Neural crest cell (in vitro differentiated cells): Measurements from ENCODE around the gene PROCR. TPM values are rescaled to one million over a fixed set of nuclear protein-coding genes. Genes with fewer than 3 reads are reported as not detected.

Experiments used
- DNase-seq: peaks from one replicate; pipeline ENCODE4 v3.0.0; 2021; ENCODE audit warnings: low read depth, mixed read lengths, low spot score
- H3K27ac Mint-ChIP-seq: one replicate; pipeline ENCODE4 v1.8.0; 2021; ENCODE audit warnings: mild to moderate bottlenecking, mixed read lengths; ENCODE audit not compliant: unreplicated experiment
- H3K27me3 Mint-ChIP-seq: 2 replicates; pipeline ENCODE4 v1.8.0; 2021; ENCODE audit warnings: low read depth, mild to moderate bottlenecking, mixed read lengths
- H3K36me3 Mint-ChIP-seq: 2 replicates; pipeline ENCODE4 v1.8.0; 2021; ENCODE audit warnings: low read depth, mild to moderate bottlenecking, mixed read lengths
- H3K4me1 Mint-ChIP-seq: 2 replicates; pipeline ENCODE4 v1.8.0; 2021; ENCODE audit warnings: mixed read lengths
- H3K4me3 Mint-ChIP-seq: one replicate; pipeline ENCODE4 v1.8.0; 2021; ENCODE audit warnings: mild to moderate bottlenecking, mixed read lengths
- H3K9me3 Mint-ChIP-seq: 2 replicates; pipeline ENCODE4 v1.8.0; 2021; ENCODE audit warnings: mixed read lengths
- CTCF ChIP-seq: fragments of 200-600 bp; sonication (generic); conservative IDR thresholded peaks from 2 replicates; pipeline ENCODE4 v1.5.0; 2021; ENCODE audit warnings: antibody characterized with exemption, mild to moderate bottlenecking
- total RNA-seq: library from RNA; stranded (reverse); gene quantifications from 2 replicates; pipeline ENCODE4 v1.2.1, GENCODE V29; 2021

The PROCR gene
- total RNA-seq, 1 donor from 2014 or later, result not detected

GRCh38 chr20:35216541-35216940 lies 44.7 kb downstream of the PROCR start:
- TF ChIP-seq CTCF, result no peak
- DNase-seq, result no peak
- Mint-ChIP-seq H3K9me3 (no peaks in the 10 kb centered on the region), H3K27me3 (peaks cover 29% of the 10 kb centered on the region), H3K4me1 (no peaks in the 10 kb centered on the region), H3K36me3 (no peaks in the 10 kb centered on the region), H3K27ac (no peak overlapping the region), H3K4me3 (no peak overlapping the region)

DNA sequence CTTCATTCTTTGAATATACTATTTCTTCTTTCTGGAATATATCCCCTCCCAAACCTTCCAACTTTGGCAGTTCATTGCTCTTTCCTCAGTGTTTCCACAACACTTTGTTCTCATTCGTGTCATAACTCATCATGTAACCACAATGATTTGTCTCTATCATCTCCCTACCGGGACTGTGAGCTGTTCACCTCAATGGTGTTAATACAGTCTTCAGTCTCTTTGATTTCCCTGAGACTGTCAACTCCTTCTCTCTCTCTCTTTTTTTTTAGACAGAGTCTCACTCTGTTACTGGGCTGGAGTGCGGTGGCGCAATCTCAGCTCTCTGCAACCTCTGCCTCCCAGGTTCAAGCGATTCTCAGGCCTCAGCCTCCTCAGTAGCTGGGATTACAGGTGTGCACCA lies 52.1 kb downstream of the PROCR start:
- no peak overlapping the region for H3K27ac Mint-ChIP-seq
- H3K36me3 Mint-ChIP-seq, result no peaks in the 10 kb centered on the region
- TF ChIP-seq CTCF, result no peak
- H3K27me3 Mint-ChIP-seq, result peaks cover 66% of the 10 kb centered on the region
- no peak overlapping the region for H3K4me3 Mint-ChIP-seq
- DNase-seq, result no peak
- peaks cover 11% of the 10 kb centered on the region for H3K4me1 Mint-ChIP-seq
- H3K9me3 Mint-ChIP-seq, result no peaks in the 10 kb centered on the region

- no peak overlapping the region for H3K4me3 Mint-ChIP-seq
- H3K27ac Mint-ChIP-seq, result no peak overlapping the region
- no peaks in the 10 kb centered on the region for H3K9me3 Mint-ChIP-seq
- DNase-seq, result no peak
- H3K4me1 Mint-ChIP-seq, result peaks cover 11% of the 10 kb centered on the region
- no peaks in the 10 kb centered on the region for H3K36me3 Mint-ChIP-seq
- H3K27me3 Mint-ChIP-seq, result peaks cover 68% of the 10 kb centered on the region
- TF ChIP-seq CTCF, result no peak
Observed at GRCh38 chr20:35224536-35224935, 52.7 kb downstream of the PROCR start.

DNA sequence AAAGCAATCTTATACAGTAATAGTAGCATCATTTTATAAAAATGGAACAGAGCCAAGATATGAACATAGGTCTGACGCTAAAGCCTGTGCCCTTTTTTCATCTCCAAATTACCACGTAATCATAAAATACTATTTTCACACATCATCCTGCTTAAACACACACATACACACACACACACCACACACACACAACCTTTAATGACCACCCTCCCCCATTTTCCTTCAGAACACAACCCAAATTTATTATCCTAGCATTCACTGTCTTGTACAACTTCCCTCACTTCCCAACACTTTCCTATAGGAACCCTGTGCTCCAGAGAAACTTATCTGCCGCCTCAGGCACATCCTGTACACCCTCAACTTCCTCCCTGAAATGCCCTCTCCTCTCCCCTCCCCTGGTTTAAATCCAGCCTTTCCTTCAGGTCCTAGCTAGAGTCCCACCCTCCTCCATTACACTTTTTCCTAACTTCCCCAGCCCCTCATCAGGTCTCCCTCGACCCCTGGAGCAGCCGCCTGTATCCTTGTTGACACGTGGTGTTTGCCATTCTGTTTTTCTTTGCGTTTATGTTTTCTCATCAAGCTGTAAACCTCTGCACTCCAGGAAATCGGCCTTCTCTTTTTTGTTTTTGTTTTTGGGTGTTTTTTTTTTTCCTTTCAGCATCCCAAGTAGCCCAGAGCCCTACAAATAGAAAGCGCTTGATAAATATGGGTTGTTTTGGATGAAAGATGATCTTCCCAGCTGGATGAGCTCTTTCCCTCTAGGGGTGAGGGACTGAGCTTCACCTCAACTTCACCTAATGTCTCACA lies 53.6 kb downstream of the PROCR start:
- Mint-ChIP-seq H3K4me1 (peaks cover 11% of the 10 kb centered on the region), H3K9me3 (no peaks in the 10 kb centered on the region), H3K27me3 (peaks cover 67% of the 10 kb centered on the region), H3K27ac (no peak overlapping the region), H3K4me3 (peak overlapping the region; percentile 80), H3K36me3 (no peaks in the 10 kb centered on the region)
- DNase-seq, result no peak
- no peak for TF ChIP-seq CTCF

GRCh38 chr20:35226126-35226883 lies 54.4 kb downstream of the PROCR start, which contains the start of gene MMP24:
Gene MMP24, plus strand, starts transcription at chr20:35226690. Its CDS starts 49 bp downstream, at chr20:35226739.
- H3K27me3 Mint-ChIP-seq, result peaks cover 71% of the 10 kb centered on the region
- H3K4me1 Mint-ChIP-seq, result peaks cover 11% of the 10 kb centered on the region
- H3K27ac Mint-ChIP-seq, result no peak within 1 kb of the TSS
- no peak for DNase-seq
- peak within 1 kb of the TSS; percentile 81 for H3K4me3 Mint-ChIP-seq
- H3K9me3 Mint-ChIP-seq, result no peaks in the 10 kb centered on the region
- no peaks in the 10 kb centered on the region for H3K36me3 Mint-ChIP-seq
- no peak for TF ChIP-seq CTCF

Other genes with a start within 250 kb of the PROCR start
- gene GSS, start 216.3 kb upstream of the PROCR start, total RNA-seq, result 78.8 and 84.5 TPM in 2 replicates
- 0.55 and 0.77 TPM in 2 replicates for gene MYH7B, start 216.2 kb upstream of the PROCR start, total RNA-seq
- 94.0 and 96.2 TPM in 2 replicates for gene TRPC4AP, start 79.3 kb upstream of the PROCR start, total RNA-seq
- 16.9 and 17.9 TPM in 2 replicates for gene EDEM2, start 24.7 kb upstream of the PROCR start, total RNA-seq
- gene MMP24, start 54.6 kb downstream of the PROCR start, total RNA-seq, result 2.8 and 2.9 TPM in 2 replicates
- 34.0 and 37.8 TPM in 2 replicates for gene MMP24OS, start 106.0 kb downstream of the PROCR start, total RNA-seq
- 112 and 116 TPM in 2 replicates for gene EIF6, start 112.7 kb downstream of the PROCR start, total RNA-seq
- gene FAM83C, start 120.4 kb downstream of the PROCR start, total RNA-seq, result not detected in 2 replicates
- 58.4 and 67.0 TPM in 2 replicates for gene UQCC1, start 239.9 kb downstream of the PROCR start, total RNA-seq